ENCODE results near the gene COA8.

- TF ChIP-seq POLR2A (IDR thresholded peaks at IDR 0.05) (no peak), CTCF (IDR thresholded peaks at IDR 0.05) (no peak)
These were observed 11.3 kb downstream of the COA8 start for GRCh38 chr14:103574104-103574503.

All from heart left ventricle (tissue), 13 donors.